HG02970 (cell line): ENCODE data around the gene TCF12.
"Not testable (repeated sequence)": the region's sequence is repeated elsewhere in the genome, so short reads cannot be mapped to it uniquely, and the experiment has no call there.

ENCODE experiments used
- ATAC-seq: cut with Tn5 transposase; IDR thresholded peaks from one replicate; pipeline ENCODE4 v1.9.1; 2021; ENCODE audit warnings: mild to moderate bottlenecking, moderate library complexity, moderate number of reproducible peaks; ENCODE audit not compliant: unreplicated experiment, low FRiP score

Gene TCF12

GRCh38 chr15:56943403-56943802 lies 25.0 kb downstream of the TCF12 start:
- no peak for ATAC-seq

- ATAC-seq, result no peak
Observed at GRCh38 chr15:56944485-56944884, 26.0 kb downstream of the TCF12 start.

GRCh38 chr15:56946150-56946549 lies 27.7 kb downstream of the TCF12 start:
- no peak for ATAC-seq

- ATAC-seq, result no peak
Observed at GRCh38 chr15:56948000-56948763, 29.7 kb downstream of the TCF12 start.

- no peak for ATAC-seq
Observed at GRCh38 chr15:56948764-56949101, 30.3 kb downstream of the TCF12 start.

- no peak for ATAC-seq
Observed at GRCh38 chr15:56950979-56951378, 32.5 kb downstream of the TCF12 start.

GRCh38 chr15:56953790-56954189 lies 35.3 kb downstream of the TCF12 start:
- no peak for ATAC-seq

GRCh38 chr15:56955011-56955410 lies 36.6 kb downstream of the TCF12 start:
- ATAC-seq, result not testable (repeated sequence)

GRCh38 chr15:56956538-56956937 lies 38.1 kb downstream of the TCF12 start:
- ATAC-seq, result no peak

- no peak for ATAC-seq
Observed at GRCh38 chr15:56957812-56958406, 39.5 kb downstream of the TCF12 start.

GRCh38 chr15:56959318-56959648 lies 40.8 kb downstream of the TCF12 start:
- no peak for ATAC-seq

GRCh38 chr15:56960116-56960515 lies 41.7 kb downstream of the TCF12 start:
- ATAC-seq, result no peak

GRCh38 chr15:56963126-56963525 lies 44.7 kb downstream of the TCF12 start:
- no peak for ATAC-seq

- no peak for ATAC-seq
Observed at GRCh38 chr15:56963710-56964109, 45.3 kb downstream of the TCF12 start.

- ATAC-seq, result no peak
Observed at GRCh38 chr15:56964182-56964581, 45.7 kb downstream of the TCF12 start.

GRCh38 chr15:56965231-56966013 lies 47.0 kb downstream of the TCF12 start:
- ATAC-seq, result no peak

- no peak for ATAC-seq
Observed at GRCh38 chr15:56967336-56967735, 48.9 kb downstream of the TCF12 start.

- no peak for ATAC-seq
Observed at GRCh38 chr15:56968256-56968655, 49.8 kb downstream of the TCF12 start.

- ATAC-seq, result no peak
Observed at GRCh38 chr15:56968821-56969220, 50.4 kb downstream of the TCF12 start.

- ATAC-seq, result no peak
Observed at GRCh38 chr15:56969265-56969895, 50.9 kb downstream of the TCF12 start.

GRCh38 chr15:56971571-56971970 lies 53.1 kb downstream of the TCF12 start:
- no peak for ATAC-seq
